NCI-H2227 (cell line): ENCODE results near the gene AIFM3.

Experiments used
- DNase-seq: peaks from one replicate; lab custom pipeline; 2025; ENCODE audit not compliant: unreplicated experiment; lab: John Stamatoyannopoulos, UW

Gene AIFM3

DNA sequence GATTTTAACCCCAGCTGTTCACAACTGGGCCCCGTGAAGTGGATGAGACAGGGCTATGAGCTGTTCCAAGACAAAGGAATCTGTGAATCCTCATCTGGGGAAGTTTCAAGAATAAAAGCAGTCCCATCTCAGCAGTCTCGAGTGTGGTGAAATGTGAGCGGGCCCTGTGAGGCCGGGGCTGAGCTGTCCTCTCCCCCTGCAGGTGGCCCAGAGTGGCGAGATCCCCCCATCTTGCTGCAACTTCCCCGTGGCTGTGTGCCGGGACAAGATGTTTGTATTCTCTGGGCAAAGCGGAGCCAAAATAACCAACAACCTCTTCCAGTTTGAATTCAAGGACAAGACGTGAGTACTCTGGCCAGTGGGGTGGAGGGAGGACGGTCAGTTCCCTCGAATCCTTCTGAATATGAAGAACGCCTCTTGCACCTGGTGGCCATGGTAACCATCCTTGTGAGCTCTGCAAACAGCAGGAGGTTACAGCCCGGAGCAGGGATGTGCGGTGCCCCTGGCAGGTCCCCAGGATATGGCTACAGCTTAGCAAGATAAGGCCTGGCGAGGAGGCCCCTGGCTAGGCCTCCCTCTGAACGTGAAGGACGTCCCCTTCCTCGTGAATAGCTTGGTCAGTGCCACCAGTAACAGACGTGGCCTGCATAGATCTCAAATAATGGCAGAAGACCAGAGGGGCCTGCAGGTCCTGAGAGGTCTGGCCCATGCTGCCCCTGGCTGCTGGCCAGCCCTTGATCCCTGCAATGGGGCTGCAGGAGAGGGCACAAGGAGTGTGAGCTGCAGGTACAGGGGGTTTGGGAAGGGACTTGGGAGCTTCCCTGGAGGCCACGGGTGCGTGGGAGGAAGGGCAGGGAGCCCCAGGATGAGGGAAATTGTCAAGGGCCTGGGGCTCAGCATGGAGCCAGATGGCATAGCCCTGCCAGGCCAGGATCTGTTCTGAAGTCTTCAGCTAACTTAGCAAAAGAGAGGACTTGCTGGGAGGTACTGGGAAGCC lies 23.4 kb downstream of the AIFM3 start:
- DNase-seq = no peak

DNA sequence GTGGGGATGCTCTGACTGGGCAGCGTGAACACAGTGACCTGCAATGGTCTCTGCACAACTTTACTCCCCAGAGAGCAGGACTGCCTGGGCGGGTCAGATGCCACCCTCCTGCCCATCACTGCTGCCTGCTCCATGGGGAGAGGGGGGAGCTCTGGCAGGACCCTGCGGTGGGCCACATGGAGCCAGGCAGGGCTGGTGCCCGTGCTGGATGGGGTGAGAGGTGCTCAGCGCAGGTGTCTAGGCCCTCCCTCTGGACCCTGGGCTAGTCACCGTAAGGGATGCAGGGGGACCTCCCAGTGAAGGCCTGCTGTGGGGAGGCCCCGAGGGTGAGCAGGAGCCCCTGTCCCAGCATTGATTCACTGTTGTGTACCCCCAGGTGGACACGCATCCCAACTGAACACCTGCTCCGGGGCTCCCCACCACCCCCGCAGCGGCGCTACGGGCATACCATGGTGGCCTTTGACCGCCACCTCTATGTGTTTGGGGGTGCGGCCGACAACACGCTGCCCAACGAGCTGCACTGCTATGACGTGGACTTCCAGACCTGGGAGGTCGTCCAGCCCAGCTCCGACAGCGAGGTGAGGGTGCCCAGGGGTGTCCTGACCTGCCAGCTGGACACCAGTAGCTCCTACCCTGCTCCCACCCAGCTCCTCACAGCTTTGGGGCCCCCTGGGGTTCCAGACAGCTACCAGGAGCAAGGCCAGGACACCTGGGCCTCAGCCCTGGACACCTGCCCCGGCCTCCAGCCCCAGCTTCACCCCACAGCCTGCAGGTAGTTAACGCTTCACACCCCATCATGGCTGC lies 24.4 kb downstream of the AIFM3 start:
- DNase-seq = no peak

DNA sequence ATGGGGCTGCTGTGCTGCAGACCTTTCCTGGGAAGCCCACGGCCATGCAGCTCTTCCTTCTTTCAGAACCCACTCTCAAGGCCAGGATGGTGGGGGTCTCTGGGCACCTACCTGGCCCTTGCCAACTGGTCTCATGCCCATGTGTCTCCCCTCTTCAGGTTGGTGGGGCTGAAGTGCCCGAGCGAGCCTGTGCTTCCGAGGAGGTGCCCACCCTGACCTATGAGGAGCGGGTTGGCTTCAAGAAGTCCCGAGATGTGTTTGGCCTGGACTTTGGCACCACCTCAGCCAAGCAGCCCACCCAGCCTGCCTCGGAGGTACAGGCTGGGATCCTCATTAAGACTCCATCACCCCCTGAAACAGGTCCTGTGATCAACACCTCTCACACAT lies 25.0 kb downstream of the AIFM3 start:
- no peak for DNase-seq

DNA sequence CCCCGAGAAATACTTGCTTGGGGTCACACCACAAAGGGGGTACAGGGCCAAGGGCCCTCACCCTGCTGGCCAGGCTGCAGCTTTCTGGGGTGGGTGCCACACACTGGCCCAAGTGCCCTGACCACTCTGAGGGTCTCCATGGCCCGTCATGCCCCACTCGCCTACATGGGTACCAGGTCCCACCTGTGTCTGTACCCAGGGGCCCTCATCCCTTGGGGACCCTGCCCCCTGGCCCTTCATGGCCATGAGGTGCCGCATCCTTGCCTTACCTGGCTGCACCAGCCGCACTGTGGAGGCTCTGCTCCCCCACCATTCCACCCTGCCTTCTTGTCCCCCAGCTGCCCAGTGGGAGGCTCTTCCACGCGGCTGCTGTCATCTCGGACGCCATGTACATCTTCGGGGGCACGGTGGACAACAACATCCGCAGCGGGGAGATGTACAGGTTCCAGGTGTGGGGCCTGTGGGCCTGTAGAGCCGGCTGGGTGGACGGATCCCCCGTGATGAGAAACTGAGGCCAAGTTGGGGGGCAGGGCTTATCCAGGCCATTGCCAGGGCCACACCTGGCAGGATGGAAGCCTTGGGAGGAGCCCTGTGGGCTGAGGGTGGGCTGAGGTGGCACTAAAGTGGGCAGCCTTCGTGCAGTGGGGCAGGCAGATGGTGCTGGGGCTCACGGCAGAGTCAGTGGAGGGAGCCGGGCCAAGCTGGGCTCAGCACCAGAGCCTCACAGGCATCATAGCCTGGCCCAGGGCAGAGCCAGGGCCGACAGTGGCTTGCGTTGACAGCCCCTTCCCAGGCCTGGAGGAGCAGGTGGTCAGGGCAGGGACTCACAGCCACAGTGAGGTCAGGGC lies 25.6 kb downstream of the AIFM3 start:
- no peak for DNase-seq

DNA sequence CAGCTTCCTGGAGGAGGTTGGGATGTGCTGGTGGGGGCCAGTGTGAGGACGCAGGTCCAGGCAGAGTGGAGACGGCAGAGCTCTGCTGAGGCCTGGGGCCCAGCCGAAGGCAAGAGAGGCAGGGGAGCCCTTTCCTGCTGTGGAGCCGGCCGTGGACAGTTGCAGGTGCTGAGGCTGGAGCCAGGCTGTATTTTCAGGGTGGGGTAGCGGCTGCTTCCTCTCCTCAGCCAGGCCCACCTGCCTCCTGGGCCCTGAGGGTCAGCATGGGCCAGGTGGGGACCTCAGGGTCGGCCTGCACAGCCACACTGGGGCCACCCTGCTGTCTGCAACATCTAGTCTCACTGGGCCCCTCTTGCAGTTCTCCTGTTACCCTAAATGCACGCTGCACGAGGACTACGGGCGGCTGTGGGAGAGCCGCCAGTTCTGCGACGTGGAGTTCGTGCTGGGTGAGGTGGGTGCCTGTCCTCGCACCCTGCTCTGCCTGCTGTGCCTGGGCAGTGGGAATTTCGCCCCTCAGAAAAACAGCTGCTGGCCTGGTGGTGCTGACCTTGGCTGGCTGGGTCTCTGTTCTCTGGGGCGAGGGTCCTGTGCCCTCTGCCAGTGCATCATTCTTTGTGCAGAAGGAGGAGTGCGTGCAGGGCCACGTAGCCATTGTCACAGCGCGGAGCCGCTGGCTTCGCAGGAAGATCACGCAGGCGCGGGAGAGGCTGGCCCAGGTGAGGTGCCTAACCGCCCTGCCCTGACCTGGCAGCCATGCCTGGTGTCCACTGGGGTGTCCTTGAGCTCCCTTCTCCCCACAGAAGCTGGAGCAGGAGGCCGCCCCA lies 26.5 kb downstream of the AIFM3 start:
- DNase-seq = no peak

DNA sequence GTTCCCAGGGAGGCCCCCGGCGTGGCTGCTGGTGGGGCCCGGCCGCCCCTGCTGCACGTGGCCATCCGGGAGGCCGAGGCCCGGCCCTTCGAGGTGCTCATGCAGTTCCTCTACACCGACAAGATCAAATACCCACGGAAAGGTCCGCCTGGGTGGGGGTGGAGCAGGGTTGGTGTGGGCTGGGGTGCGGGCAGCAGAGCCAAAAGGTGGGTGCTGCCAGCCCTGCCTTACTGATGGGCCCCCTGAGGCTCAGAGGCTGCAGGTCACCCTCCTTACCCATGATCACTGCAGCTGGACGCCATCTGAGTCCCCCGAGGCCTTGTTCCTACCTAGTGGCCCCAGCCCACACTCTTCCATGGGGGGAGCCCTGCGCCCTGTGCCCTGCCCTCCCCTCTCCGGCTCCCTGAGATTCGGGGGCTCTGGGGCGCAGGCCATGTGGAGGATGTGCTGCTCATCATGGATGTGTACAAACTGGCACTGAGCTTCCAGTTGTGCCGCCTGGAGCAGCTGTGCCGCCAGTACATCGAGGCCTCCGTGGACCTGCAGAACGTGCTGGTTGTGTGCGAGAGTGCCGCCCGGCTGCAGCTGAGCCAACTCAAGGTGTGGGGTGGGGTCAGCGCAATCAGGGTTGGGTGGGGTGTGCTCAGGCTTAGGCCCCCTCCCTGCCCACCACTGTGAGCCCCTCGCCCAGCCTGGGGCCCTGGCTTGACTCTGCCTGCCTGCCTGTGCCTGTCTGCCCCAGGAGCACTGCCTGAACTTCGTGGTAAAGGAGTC lies 27.3 kb downstream of the AIFM3 start:
- DNase-seq = no peak

DNA sequence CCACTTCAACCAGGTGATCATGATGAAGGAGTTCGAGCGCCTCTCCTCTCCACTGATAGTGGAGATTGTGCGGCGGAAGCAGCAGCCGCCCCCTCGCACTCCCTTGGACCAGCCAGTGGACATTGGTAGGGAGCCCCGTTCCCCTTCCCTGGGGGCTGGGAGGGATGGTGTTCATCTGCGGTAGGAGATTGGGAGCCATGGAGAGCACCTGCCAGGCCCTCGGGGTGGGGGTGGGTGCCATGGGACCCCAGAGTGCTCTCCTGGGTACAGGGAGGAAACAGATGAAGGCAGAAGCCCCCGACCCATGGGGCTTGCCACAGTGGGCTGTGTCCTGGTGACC lies 27.8 kb downstream of the AIFM3 start:
- DNase-seq = no peak

DNA sequence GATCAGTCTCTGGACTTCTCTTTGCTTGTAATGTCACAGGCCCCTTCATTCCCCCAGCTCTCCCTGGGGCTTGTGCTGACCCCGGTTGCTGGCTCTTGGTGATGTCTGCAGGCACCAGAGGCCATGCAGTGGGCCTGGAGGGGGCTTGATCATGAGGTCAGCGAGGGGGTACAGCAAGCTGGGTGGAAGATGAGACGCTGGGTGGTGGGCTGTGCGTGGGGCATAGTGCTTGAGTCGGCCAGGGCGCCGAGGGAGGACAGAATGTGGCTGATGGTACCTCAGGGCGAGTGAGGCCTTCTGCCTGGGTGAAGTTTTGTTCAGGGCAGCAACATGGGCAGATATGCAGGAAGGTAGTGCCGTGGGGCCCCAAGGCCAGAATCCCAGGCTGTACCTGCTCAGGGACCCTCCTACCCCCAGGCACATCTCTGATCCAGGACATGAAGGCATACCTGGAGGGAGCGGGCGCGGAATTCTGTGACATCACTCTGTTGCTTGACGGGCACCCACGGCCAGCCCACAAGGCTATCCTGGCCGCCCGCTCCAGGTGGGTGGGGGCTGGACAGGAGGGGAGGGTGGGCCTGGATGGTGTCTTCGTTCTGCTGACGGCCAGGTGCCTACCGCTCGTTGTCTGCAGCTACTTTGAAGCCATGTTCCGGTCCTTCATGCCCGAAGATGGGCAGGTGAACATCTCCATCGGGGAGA lies 28.4 kb downstream of the AIFM3 start:
- no peak for DNase-seq

DNA sequence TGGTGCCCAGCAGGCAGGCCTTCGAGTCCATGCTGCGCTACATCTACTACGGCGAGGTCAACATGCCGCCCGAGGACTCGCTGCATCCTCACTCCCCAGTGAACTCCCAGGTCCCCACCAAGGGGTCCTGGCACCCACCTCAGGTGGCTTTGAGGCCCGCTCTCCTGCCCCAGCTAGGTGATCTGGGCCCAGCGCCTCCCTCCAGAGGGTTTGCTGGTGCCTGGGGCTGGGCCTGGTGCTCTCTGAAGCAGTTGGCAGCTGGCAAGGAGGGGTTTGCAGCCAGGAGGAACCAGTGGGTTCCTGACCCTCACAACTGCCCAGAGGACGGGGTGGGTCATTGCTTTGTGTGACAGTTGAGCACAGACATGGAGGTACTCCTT lies 29.0 kb downstream of the AIFM3 start:
- DNase-seq = no peak

DNA sequence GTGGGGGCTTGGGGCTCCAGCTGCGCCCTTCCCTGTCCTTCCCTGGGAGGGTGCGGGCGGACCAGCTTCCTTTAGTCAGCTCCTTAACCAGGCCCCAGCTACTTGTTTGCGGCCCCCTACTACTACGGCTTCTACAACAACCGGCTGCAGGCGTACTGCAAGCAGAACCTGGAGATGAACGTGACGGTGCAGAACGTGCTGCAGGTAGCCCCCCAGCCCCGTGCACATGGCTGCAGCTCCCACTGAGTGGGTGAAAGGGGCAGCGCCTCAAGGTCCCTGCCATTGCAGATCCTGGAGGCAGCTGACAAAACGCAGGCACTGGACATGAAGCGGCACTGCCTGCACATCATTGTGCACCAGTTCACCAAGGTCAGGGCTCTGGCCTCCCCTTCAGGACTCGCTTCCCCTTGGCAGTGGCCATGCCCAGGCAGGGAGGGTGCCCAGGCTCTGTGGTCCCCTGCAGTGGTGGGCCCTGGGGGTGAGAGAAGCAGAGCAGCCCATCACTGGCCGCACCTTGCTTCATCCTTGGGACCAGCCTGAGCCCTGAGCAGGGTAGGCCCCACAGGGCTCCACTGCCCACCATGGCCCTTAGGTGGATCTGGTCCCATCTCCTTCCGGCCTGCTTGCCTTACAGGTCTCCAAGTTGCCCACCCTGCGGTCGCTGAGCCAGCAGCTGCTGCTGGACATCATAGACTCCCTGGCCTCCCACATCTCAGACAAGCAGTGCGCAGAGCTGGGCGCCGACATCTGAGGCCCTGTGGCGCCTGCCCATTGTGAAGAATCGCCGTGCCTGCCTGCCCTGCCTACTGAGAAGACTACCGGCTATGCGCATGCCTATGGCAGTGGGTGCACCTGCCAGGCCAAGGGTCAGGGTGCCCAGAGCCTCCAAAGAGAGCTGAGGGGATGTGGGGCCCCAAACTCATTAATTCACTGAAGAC lies 29.8 kb downstream of the AIFM3 start:
- no peak for DNase-seq

DNA sequence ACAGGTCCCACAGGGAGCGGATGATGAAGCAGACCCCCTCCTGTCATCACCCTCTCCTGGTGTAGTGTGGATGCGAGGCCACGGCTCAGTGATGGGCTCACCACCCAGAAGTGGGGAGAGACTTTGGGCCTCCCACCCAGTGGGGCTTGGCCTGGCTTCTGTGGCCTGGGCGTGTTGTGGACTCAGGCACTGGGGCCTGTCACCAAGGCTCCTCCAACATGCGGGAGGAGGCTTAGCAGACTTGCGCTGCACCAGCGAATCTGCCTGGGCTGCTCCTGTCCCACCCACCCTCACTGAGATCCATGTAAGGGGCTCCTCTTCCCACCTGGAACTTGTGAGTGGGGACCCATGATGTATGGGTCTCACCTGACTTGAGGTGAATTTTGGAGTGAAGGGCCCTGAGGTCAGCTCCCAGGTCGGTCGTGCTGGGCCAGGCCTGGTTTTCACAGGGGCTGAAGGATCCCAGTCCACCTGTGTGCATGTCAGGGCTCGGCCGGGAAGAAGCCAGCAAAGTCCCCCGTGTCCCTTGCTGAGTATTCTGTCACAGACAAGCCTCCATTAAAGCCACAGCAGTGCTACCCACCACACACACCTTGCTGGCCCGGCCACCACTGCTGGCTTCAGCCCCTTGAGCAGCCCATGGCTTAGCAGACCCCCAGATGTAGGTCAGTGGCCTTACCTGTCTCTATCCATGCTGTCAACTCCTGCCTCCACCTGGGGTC lies 30.6 kb downstream of the AIFM3 start:
- DNase-seq = no peak

DNA sequence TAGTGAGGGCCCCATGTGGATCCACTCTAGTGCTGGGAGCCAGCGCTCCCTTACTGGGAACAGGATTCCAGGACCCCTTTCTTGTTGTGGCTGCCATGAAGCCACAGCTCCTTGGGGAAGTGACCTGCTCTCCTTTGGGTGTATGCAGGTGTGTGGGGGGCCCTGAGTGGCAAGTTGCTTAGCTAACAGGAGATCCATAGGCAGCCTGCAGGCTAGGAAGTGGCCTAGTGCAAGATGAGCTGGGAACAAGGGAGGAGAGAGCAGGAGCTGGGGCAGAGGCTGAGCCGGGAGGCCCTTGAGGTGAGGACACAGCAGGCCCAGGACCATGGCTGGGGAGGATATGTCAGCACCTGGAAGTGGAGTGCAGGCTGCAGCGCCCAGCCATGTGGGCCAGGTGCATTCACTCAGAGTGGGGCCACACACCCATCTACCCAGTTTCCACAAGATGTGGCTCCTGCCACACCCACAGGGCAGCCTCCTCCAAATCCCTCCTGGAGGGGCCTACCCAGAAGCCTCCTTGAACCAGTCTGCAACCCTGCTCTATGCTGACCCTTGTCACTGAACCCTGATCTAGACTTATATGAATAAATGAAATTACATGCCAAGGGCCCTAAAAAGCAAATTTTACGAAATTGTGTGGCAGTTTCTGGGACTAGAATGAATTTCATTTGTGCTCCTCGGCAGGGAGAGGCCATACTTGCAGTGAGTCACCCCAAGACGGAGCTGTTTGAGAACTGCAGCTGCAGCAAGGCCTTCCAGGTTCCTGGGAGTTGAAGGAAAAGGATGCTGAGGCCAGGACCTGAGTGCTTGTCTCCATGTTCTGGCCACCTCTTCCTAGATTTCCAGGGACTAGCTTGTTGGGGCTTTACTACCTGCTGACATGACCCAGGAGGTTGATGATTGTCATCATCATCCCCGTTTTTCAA lies 31.6 kb downstream of the AIFM3 start:
- no peak for DNase-seq

DNA sequence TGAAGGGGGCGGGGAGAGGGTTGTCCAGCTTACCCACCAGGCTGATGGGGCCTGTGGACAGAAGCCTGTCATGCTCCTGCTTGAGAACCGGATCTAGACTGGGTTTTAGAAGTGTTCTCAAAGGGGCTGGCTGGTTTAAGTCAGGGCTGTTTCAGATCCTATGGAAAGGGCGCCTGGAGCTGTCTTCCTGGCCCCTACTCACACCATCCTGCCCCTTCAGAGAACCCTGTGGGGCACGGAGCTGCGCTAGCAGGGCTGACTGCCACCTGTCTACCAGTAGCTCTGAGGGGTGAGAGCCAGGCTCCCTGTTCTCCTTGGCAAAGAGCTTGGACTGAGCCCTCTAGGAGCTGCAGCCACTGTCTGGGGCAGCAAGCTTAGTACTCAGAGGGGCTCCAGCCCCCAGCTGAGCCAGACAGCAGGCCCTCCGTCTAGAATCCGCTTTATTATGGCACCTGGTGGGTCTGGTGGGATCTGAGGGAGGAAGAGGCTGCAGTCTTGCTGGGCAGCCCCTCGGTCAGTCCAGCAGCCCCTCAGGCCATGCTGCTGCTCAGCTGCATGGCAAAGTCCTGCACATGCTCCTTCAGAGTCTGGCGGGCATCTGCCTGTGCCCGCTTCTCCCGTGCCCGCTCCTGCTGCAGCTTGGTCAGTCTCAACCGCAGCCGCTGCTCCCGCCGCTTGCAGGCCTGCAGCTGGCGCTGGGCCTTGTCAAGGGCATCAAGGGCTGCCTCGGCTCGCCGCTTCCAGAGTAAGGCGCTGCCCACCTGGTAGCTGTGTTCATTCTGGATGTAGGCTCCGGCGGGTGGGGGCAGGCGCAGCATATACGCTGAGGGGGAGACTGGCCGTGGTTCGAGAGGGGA lies 32.5 kb downstream of the AIFM3 start:
- DNase-seq = no peak

DNA sequence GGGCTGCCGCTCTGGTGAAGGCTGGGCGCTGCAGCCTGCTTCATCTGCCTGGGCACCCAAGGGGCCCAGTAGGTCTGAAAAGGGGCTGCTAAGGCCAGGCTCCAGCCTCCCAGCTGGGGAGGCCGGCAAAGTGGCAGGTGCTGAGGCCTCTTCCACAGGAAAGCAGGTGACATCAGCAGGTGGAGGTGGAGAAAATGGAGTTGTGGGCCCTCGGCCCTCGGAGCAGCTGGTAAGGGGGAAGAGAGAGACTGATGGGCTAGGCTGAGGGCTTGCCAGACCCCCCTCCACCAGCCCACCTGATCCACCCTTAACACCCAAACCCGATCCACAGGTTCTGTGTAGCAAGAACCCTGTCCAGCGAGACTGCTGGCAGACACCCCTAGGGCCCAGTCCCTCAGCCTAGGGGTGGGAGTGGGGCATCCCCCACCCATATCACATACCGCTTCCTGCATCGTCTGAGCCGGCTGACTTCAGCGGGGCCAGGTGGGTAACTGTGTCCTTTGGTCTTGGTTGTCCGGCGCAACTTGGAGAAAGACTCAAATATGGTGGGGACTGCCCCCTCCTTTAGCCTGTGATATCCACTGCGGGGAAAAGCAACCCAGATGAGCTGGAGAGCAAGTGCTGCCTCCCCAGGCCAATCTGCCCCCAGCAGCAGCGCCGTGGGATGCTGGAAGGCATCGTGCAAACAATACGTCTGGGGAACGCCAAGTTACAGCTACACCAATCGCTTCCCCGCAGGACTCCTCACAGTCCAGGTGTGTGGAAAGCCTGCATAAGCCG lies 33.3 kb downstream of the AIFM3 start:
- peak; percentile 41 for DNase-seq
